Skeletal muscle tissue (tissue), 4 donors: Measurements from ENCODE around the gene PPOX. TPM values are rescaled to one million over a fixed set of nuclear protein-coding genes. Genes with fewer than 3 reads are reported as not detected.

Source experiments
- H3K27ac ChIP-seq: one replicate; pipeline ENCODE4 v1.7.0; 2013; ENCODE audit warnings: mild to moderate bottlenecking, low read depth, low read length, inconsistent platforms
- H3K27me3 ChIP-seq, 3 donors: one replicate each; pipeline ENCODE4 v1.7.0; 2013; ENCODE audit warnings: low read length in 3 of 3; ENCODE audit not compliant: control insufficient read depth in 3 of 3, insufficient read depth in 3 of 3
- H3K36me3 ChIP-seq, 3 donors: one replicate each; pipeline ENCODE4 v1.7.0; 2013; ENCODE audit warnings: low read length in 3 of 3; ENCODE audit not compliant: control insufficient read depth in 3 of 3, insufficient read depth in 3 of 3
- H3K4me1 ChIP-seq, 3 donors: one replicate each; pipeline ENCODE4 v1.7.0; 2013; ENCODE audit warnings: low read length in 3 of 3, mild to moderate bottlenecking in 3 of 3; ENCODE audit not compliant: control insufficient read depth in 3 of 3, insufficient read depth in 3 of 3
- H3K4me3 ChIP-seq, 3 donors: one replicate each; pipeline ENCODE4 v1.7.0; 2013; ENCODE audit warnings: low read length in 3 of 3
- H3K9ac ChIP-seq, 3 donors: one replicate each; pipeline ENCODE4 v1.7.0; 2013; ENCODE audit warnings: low read length in 3 of 3, mild to moderate bottlenecking in 3 of 3, moderate library complexity in 2 of 3, low read depth in 1 of 3
- H3K9me3 ChIP-seq, 3 donors: one replicate each; pipeline ENCODE4 v1.7.0; 2013; ENCODE audit warnings: low read length in 3 of 3; ENCODE audit not compliant: control insufficient read depth in 3 of 3
- total RNA-seq: library from RNA; depleted of rRNA; stranded (reverse); fragments of >200 nt; gene quantifications from one replicate; pipeline ENCODE4 v1.2.3, GENCODE V29; 2014
- donor health status: Osteomylitis.

PPOX gene
- total RNA-seq, 1 donor from 2014 or later: 13.6 TPM

DNA sequence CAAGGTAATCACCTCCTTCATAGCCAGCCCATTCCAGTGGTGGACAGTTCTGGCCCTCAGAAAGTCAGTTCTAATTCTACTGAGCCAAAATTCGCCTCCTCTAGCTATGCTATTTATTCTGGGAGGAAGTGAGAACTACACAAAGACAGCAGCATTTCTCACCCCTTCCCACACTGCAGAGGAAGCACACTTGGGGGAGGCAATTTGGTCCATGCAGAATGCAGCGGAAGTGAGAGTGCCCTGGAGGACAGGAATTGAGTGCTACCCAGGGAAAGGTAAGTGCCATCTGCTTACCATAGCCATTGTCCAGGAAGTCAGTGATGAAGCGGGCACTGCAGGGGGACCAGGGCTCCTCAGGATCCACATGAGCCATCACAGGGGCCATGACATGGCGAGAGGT, 28.9 kb downstream of the PPOX start:
- peak overlapping the region; percentile 31 for H3K27ac ChIP-seq
- H3K27me3 ChIP-seq: no peaks in the 10 kb centered on the region
- H3K4me1 ChIP-seq: peaks cover 53 to 74% (median 67%) of the 10 kb centered on the region in 3 donors
- H3K36me3 ChIP-seq: peaks cover 0 to 8% (median 3%) of the 10 kb centered on the region in 3 donors
- peak overlapping the region in 2 of 3 donors; percentile 11 to 29 for H3K4me3 ChIP-seq
- no peaks in the 10 kb centered on the region for H3K9me3 ChIP-seq
- H3K9ac ChIP-seq: peak overlapping the region in 1 of 3 donors; percentile 15

DNA sequence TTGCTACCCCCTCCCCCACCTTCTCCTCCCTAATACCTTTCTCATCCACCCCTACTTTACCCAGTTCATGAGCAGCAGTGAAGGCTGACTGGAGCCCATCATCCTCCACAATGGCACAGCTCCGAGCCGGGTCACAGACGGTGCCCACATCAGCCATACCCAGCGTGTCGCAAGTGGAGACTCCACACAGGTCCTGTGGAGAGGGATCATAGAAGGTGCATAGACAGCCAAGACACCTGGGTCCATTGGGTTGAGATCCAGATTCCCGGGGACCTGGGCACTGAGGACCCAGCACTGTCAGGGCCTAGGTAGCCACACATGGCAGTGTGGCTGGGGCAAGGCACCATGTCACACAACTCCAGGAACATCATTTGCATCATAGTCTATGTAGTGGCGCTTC, 29.9 kb downstream of the PPOX start:
- H3K27me3 ChIP-seq: no peaks in the 10 kb centered on the region
- peaks cover 0 to 8% (median 3%) of the 10 kb centered on the region in 3 donors for H3K36me3 ChIP-seq
- peaks cover 62 to 83% (median 76%) of the 10 kb centered on the region in 3 donors for H3K4me1 ChIP-seq
- H3K9ac ChIP-seq: peak overlapping the region in 1 of 3 donors; percentile 73
- H3K27ac ChIP-seq: peak overlapping the region; percentile 99
- peak overlapping the region in 1 of 3 donors; percentile 35 for H3K4me3 ChIP-seq
- no peaks in the 10 kb centered on the region for H3K9me3 ChIP-seq

DNA sequence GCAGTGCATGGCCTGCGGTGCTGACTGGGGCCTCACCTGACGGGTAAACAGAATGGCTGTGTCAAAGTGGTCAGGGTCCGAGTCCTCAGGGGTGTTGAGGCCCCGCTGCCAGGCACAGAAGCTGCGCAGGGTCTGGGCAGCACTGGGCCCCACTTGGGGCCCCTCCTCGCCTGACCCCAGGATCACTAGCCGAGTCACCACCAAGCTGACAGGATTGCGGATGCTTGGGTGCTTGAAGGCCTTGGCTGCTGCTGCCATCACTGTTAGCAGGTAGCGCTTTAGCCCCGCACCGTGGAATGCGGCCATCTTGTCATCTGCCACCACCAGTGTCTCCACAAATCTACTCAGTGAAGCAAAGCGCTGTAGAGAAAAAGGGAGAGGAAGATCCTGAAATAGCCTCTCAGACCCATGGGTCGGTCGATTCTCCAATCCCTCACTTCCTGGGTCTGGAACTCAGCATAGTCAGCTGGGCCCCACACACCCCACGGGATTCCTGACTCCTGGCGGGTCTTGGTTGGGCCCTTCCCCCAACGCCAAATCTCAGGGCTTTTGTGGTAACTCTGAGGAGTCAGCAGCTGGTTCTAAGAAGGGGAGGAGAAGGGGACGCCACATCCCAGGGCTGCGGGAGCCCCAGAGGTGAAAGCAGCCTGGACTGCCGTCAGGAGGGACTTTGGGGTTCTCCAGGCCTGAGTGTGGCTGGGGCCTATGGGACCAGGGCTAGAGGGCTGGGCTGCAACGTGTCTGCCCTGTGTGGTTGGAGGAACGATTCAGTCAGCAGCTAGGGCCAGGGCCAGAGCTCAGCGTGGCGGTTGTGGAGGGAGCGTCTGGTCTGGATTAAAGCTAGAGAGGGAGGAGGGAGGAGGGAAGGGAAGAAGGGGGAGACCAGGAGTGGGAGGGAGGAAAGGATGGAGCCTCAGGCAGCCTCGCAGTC, 30.6 kb downstream of the PPOX start:
- H3K9ac ChIP-seq: peak overlapping the region; percentile 3 to 90 (median 81)
- no peaks in the 10 kb centered on the region for H3K9me3 ChIP-seq
- peak overlapping the region; percentile 65 to 73 (median 72) for H3K4me3 ChIP-seq
- H3K36me3 ChIP-seq: peaks cover 0 to 3% (median 1%) of the 10 kb centered on the region in 3 donors
- peaks cover 69 to 90% (median 83%) of the 10 kb centered on the region in 3 donors for H3K4me1 ChIP-seq
- H3K27me3 ChIP-seq: no peaks in the 10 kb centered on the region
- H3K27ac ChIP-seq: peak overlapping the region; percentile 99

DNA sequence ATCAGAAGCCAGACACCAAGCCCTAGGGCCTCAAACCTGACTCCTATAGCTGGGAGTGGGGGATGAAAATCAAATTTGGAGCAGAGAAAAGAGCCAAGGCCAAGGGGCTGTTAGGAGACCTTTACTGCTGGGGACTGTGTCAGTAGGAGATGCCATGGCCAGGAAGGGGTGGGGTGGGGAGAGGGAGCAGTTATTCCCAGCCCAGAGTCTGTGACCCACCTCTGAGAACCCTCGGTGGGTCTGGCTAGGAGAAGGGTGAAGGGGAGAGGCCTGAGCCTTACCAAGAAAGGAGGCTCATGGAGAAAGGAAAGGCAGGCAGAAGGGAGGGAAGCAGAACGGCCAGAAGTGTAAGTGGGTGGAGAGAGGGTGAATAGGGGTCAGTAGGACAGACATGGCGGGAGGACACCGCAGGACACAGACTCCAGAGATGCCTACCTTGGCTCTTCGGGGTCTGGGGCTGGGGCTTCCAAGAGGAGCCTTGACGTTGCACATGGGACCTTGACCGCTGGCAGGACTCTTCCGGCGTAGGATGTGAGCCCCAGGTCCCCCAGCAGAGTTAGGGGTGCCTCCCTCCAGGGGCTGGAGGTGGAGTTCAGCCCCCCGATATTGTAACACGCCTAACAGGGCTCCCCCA, 31.5 kb downstream of the PPOX start:
- H3K4me1 ChIP-seq: peaks cover 72 to 95% (median 82%) of the 10 kb centered on the region in 3 donors
- no peaks in the 10 kb centered on the region for H3K27me3 ChIP-seq
- peak overlapping the region; percentile 99 for H3K27ac ChIP-seq
- peak overlapping the region; percentile 72 to 90 (median 81) for H3K9ac ChIP-seq
- H3K4me3 ChIP-seq: peak overlapping the region; percentile 65 to 73 (median 72)
- no peaks in the 10 kb centered on the region for H3K9me3 ChIP-seq
- H3K36me3 ChIP-seq: peaks cover 0 to 3% (median 0%) of the 10 kb centered on the region in 3 donors

DNA sequence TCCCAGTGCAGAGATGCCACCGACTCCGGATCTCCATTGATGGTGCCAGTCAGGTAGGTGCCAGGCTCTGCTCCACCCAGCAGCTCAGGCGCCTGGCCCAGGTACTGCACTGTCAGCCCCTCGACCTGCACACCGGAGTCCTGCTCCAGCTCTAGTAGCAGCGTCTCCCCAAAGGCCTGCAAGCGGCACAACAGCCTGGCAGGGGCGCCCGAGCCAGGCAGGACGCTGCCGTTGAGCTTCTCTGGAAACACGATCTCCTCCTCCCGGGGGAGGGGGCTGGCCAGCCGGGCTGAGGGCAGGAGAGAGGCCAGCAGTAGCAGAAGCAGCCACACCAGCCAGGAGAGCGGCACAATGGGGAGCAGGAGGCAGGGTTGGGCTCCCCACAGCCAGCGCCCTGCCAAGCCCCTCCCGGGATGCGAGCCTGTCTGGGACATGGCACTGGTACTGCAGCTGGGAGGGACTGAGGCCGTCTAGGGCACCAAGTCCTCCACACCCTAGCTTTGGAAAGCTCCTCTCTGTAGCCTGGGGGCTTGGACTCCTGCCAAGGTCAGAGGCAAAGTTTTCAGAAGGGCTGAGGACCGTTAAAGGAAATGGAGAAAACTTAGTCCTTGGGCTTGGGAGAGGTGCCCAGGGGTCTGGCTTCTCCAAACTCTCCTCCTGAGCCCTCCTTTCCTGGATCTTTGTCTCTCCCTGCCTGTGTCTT, 32.1 kb downstream of the PPOX start:
- Histone ChIP-seq H3K9ac (peak overlapping the region; percentile 72 to 90 (median 81)), H3K9me3 (no peaks in the 10 kb centered on the region), H3K27me3 (no peaks in the 10 kb centered on the region), H3K4me3 (peak overlapping the region; percentile 65 to 73 (median 72)), H3K27ac (peak overlapping the region; percentile 99), H3K36me3 (peaks cover 0 to 3% (median under 1%) of the 10 kb centered on the region in 3 donors), H3K4me1 (peaks cover 72 to 95% (median 83%) of the 10 kb centered on the region in 3 donors)

DNA sequence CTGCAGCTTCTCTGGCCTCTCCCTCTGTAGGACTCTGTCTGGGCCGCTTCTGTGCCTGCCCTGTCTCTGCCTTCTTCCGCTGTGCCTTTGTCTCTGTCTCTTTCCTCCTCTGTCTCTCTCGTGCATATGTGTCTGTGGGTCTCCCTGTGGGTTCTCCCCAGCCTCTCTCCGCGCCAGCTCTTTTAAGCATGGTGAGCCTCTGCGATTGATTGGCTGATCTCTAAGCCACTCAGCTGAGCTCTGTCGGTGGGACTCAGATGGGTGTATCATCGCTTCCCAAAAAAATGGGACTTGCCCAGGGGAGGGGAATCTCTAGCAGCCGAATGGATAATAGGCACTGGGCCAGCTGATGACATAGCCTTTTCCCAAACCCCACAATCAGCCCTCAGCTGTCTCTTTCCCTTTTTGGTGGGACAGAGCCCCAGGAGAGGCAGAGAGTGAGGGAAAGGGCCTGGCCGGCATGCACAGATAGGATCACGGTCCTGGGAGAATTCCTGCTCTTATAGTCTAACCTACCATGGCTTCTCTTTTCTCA, 32.7 kb downstream of the PPOX start, which contains the start of gene ADAMTS4:
ADAMTS4 (minus strand) TSS at position 158 of the 535 bp plus-strand sequence. CDS start 427 bp downstream, outside the sequence.
- Histone ChIP-seq H3K27me3 (no peaks in the 10 kb centered on the region), H3K36me3 (peaks cover 0 to 8% (median 2%) of the 10 kb centered on the region in 3 donors), H3K4me3 (peak within 1 kb of the TSS; percentile 65 to 73 (median 72)), H3K27ac (peak within 1 kb of the TSS; percentile 99), H3K9me3 (no peaks in the 10 kb centered on the region), H3K9ac (peak within 1 kb of the TSS; percentile 72 to 90 (median 81)), H3K4me1 (peaks cover 72 to 95% (median 82%) of the 10 kb centered on the region in 3 donors)

DNA sequence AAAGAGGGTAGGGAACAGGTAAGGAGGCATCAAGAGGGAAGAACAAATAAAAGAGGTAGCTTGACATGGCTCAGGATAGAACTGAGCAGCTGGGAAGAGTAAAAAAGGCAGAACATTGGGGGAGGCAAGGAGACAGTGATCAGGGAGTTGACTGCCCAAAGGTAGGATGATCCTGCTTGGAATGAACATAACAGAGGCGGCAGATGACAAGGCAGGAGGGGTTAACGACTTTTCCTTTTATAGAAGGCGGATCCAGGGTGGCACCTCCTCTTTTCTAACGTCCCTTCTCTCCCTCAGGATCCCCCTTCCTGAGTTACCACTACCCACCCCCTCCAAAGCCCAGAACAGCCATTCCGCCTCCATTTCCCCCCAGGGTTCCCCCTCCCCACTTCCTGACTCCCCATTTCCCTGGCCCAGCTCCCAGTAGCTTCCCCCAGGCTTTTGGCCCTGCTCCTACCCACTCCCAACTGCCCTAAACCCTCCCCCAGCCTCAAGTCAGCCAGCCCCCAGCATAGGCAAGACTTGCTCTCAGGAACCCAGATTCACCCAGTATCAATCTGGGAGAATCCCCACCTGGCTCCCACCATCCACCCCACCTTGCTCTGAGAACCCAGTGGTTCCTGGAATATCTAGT, 33.4 kb downstream of the PPOX start:
- Histone ChIP-seq H3K4me3 (peak overlapping the region in 1 of 3 donors; percentile 4), H3K9me3 (no peaks in the 10 kb centered on the region), H3K27ac (peak overlapping the region; percentile 99), H3K27me3 (no peaks in the 10 kb centered on the region), H3K4me1 (peaks cover 71 to 92% (median 84%) of the 10 kb centered on the region in 3 donors), H3K9ac (peak overlapping the region in 2 of 3 donors; percentile 14 to 90), H3K36me3 (peaks cover 3 to 14% (median 9%) of the 10 kb centered on the region in 3 donors)

DNA sequence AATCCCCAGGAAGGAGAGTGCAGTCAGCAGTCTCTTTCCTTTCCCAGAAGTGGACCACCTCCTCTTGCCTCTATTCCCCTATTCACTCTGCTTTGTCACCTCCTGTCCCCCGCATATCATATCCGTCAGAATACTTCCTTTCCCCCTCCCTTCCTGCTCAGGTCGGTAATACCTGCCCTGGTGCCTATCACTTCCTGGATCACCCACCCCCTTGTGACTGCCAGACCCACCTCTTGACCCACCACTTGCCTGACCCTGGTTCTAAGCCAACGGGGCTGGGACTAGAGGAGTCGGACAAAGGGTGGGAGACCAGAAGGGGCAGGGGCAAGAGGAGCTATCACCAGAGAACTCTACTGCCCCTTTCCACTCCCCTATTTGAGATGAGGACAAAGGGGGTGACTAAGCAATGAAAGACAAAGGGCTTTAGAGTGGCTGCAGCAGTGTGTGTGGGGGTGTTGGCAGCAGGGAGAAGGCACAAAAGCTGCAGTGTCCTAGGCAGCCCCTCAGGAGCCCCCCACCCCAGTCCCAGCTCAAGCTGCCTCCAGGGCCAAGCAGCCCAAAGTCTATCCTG, 34.3 kb downstream of the PPOX start:
- H3K4me3 ChIP-seq: peak overlapping the region; percentile 97 to 100 (median 99)
- peaks cover 76 to 89% (median 77%) of the 10 kb centered on the region in 3 donors for H3K4me1 ChIP-seq
- H3K9ac ChIP-seq: peak overlapping the region; percentile 90 to 99 (median 99)
- H3K9me3 ChIP-seq: no peaks in the 10 kb centered on the region
- H3K36me3 ChIP-seq: peaks cover 3 to 19% (median 13%) of the 10 kb centered on the region in 3 donors
- H3K27ac ChIP-seq: peak overlapping the region; percentile 99
- no peaks in the 10 kb centered on the region for H3K27me3 ChIP-seq
